ENCODE measurements around the gene CCDC179. TPM values are rescaled to one million over a fixed set of nuclear protein-coding genes. Genes with fewer than 3 reads are reported as not detected.

Gene CCDC179
- total RNA-seq, 4 donors from 2014 or later = not detected

Other genes starting within 250 kb of the CCDC179 start
- gene FANCF, start 234.7 kb downstream of the CCDC179 start, total RNA-seq = 1 to 10 TPM in 3 of 4 donors, under 1 TPM in 1; 0.73 to 2.9 (median 2.1) TPM
- gene GAS2, start 193.9 kb downstream of the CCDC179 start, total RNA-seq = 1 to 10 TPM; 1.1 to 2.9 (median 2.6) TPM
- gene SVIP, start 30.7 kb downstream of the CCDC179 start, total RNA-seq = 10 to 100 TPM; 10.2 to 22.0 (median 14.6) TPM

Data from gastrocnemius medialis (tissue), 4 donors.